Caco-2 (cell line): ENCODE data around the gene GCNA. TPM values are rescaled to one million over a fixed set of nuclear protein-coding genes. Genes with fewer than 3 reads are reported as not detected.

Source experiments
- BruUV-seq: library from RNA; stranded (reverse); fragments of 400-500 nt; replicated peaks from 2 replicates; lab custom pipeline; 2021; lab: Mats Ljungman, UMichigan
- CTCF ChIA-PET: fragments of 300-600 bp; sonication (Branson Sonifier 250); formaldehyde crosslinking; loops from one replicate; lab custom pipeline; 2022; ENCODE audit warnings: antibody characterized with exemption; lab: Charles Lee
- POLR2A ChIA-PET: fragments of 300-600 bp; sonication (Branson Sonifier 250); formaldehyde crosslinking; loops from one replicate; lab custom pipeline; 2022; ENCODE audit warnings: antibody characterized with exemption; lab: Charles Lee
- DNase-seq, 2 experiments: peaks; one replicate each; pipeline versions ENCODE4 v3.0.0 to v3.0.0-alpha.2; 2020 to 2022
- H3K27me3 ChIP-seq: replicated peaks from 2 replicates; pipeline ENCODE4 v1.6.0; 2011; ENCODE audit warnings: low read length; ENCODE audit not compliant: control insufficient read depth, insufficient read depth
- H3K36me3 ChIP-seq: 2 replicates; pipeline ENCODE4 v1.5.1; 2011; ENCODE audit warnings: low read length; ENCODE audit not compliant: control insufficient read depth, insufficient read depth
- H3K4me1 ChIP-seq: fragments of 250-450 bp; sonication (Bioruptor Pico); 2 replicates; pipeline ENCODE4 v1.5.1; 2020; ENCODE audit warnings: mild to moderate bottlenecking
- H3K4me3 ChIP-seq: 2 replicates; pipeline ENCODE4 v1.5.1; 2011; ENCODE audit warnings: low read depth, mild to moderate bottlenecking, control low read depth, low read length
- H3K9me3 ChIP-seq: fragments of 250-450 bp; sonication (Bioruptor Pico); 2 replicates; pipeline ENCODE4 v1.5.1; 2020; ENCODE audit warnings: mild to moderate bottlenecking, moderate library complexity
- H3K27ac Mint-ChIP-seq: one replicate; pipeline ENCODE4 v1.8.0; 2022; ENCODE audit warnings: mixed read lengths; ENCODE audit not compliant: unreplicated experiment
- H3K27me3 Mint-ChIP-seq: one replicate; pipeline ENCODE4 v1.8.0; 2022; ENCODE audit warnings: mixed read lengths; ENCODE audit not compliant: insufficient read depth, unreplicated experiment
- H3K36me3 Mint-ChIP-seq: one replicate; pipeline ENCODE4 v1.8.0; 2022; ENCODE audit warnings: mild to moderate bottlenecking, mixed read lengths; ENCODE audit not compliant: insufficient read depth, unreplicated experiment
- H3K4me1 Mint-ChIP-seq: one replicate; pipeline ENCODE4 v1.8.0; 2022; ENCODE audit warnings: low read depth, mixed read lengths; ENCODE audit not compliant: unreplicated experiment
- H3K4me3 Mint-ChIP-seq: one replicate; pipeline ENCODE4 v1.8.0; 2022; ENCODE audit warnings: mild to moderate bottlenecking, moderate library complexity, mixed read lengths; ENCODE audit not compliant: unreplicated experiment
- H3K9me3 Mint-ChIP-seq: one replicate; pipeline ENCODE4 v1.8.0; 2022; ENCODE audit warnings: mixed read lengths; ENCODE audit not compliant: unreplicated experiment
- intact Hi-C: fragments of 100-400 bp; cut with micrococcal nuclease; formaldehyde crosslinking; loops from one replicate; pipeline ENCODE4 v1.10.0; 2022; ENCODE audit not compliant: unreplicated experiment
- total RNA-seq: library from RNA; stranded (reverse); gene quantifications from 2 replicates; pipeline ENCODE4 v1.2.3, GENCODE V29; 2022
- TF ChIP-seq, protein P1 (sequence below), 2 experiments: fragments of 200-600 bp in 1 of 2; IDR thresholded peaks; 1 replicate in 1 of 2; 2 replicates in 1 of 2; pipeline versions ENCODE4 v1.5.1 to v1.8.0; 2011 to 2022; ENCODE audit warnings: antibody characterized with exemption in 1 of 2, control low read depth in 1 of 2, inconsistent platforms in 1 of 2, low read depth in 1 of 2, low read length in 1 of 2, mild to moderate bottlenecking in 1 of 2, moderate library complexity in 1 of 2; ENCODE audit not compliant: insufficient read depth in 1 of 2, severe bottlenecking in 1 of 2, unreplicated experiment in 1 of 2

Gene GCNA
- total RNA-seq, 1 experiment from 2014 or later = 2.8 TPM

DNA sequence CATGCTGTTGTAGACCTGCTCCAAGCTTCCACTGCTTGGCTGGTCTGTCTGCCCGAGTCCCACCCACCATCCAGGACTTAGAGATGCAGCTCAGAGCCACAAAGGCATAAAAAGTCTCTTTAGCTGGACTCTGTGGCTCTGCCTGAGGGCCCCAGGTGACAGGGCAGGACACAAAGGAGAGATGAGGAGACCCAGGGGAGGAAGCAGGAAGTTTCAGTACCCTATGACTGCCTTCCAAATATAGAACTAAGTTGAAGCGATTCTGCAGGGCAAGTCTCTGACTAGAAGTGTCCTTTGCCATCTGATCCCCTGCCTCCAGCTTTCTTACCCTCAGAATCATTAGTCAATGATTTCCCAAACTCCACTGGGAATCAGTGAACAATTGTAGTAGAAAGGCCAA is 51.2 kb downstream of the GCNA start:
- H3K9me3 Mint-ChIP-seq = no peaks in the 10 kb centered on the region
- H3K4me1 ChIP-seq = peaks cover 15% of the 10 kb centered on the region
- intact Hi-C loops = no loop called here
- H3K4me3 Mint-ChIP-seq = no peak overlapping the region
- no peaks in the 10 kb centered on the region for H3K36me3 Mint-ChIP-seq
- TF ChIP-seq, protein P1, sequence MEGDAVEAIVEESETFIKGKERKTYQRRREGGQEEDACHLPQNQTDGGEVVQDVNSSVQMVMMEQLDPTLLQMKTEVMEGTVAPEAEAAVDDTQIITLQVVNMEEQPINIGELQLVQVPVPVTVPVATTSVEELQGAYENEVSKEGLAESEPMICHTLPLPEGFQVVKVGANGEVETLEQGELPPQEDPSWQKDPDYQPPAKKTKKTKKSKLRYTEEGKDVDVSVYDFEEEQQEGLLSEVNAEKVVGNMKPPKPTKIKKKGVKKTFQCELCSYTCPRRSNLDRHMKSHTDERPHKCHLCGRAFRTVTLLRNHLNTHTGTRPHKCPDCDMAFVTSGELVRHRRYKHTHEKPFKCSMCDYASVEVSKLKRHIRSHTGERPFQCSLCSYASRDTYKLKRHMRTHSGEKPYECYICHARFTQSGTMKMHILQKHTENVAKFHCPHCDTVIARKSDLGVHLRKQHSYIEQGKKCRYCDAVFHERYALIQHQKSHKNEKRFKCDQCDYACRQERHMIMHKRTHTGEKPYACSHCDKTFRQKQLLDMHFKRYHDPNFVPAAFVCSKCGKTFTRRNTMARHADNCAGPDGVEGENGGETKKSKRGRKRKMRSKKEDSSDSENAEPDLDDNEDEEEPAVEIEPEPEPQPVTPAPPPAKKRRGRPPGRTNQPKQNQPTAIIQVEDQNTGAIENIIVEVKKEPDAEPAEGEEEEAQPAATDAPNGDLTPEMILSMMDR (IDR thresholded peaks at IDR 0.05; ENCODE audit: insufficient read depth in 1 of 2, low read depth in 1 of 2, low read length in 1 of 2, severe bottlenecking in 1 of 2, unreplicated experiment in 1 of 2) = no peak
- no peak for DNase-seq
- H3K27me3 ChIP-seq = no peaks in the 10 kb centered on the region
- POLR2A ChIA-PET = no interaction called here
- no peaks in the 10 kb centered on the region for H3K27me3 Mint-ChIP-seq
- no peak overlapping the region for H3K27ac Mint-ChIP-seq
- no peaks in the 10 kb centered on the region for H3K9me3 ChIP-seq
- H3K4me3 ChIP-seq = no peak overlapping the region
- BruUV-seq = no TSS peak
- CTCF ChIA-PET = no interaction called here
- H3K4me1 Mint-ChIP-seq = no peaks in the 10 kb centered on the region
- no peaks in the 10 kb centered on the region for H3K36me3 ChIP-seq

DNA sequence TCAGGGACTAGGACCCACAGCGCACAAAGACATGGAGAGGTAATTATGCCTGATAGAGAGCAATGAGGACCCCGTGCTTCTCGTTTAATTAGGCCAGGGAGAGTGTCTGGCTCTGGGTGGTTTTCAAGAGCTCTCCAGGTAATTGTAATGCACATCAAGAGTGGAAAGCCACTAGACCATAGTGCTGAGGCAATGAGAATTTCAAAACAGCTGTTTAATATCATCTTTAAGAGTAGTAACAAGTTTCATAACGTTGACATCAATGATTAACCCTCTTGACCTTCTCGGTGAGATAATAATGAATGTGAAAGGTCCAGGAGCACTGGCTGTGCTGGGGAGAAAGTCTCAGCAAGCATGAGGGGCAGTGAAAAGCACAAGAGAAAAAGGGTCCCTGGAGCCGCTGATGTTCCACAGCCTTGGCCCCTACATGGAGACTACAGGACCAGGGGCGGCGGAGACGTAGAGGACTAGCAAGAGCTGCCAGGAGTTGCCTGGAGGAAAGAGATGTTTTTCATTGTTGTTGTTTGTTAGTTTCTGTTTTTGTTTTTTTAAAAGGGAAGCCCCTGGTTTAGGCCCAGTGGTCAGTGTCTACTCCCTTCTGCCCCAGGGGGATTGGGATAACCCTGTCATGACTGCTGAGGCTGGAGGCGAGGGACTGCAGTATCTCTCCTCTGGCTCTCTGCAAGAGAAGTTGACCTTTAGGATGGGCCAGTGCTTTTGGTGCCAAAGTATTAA is 54.9 kb downstream of the GCNA start:
- no peak overlapping the region for H3K4me3 Mint-ChIP-seq
- no peak for DNase-seq
- Histone ChIP-seq H3K9me3 (no peaks in the 10 kb centered on the region), H3K4me3 (no peak overlapping the region), H3K4me1 (peaks cover 15% of the 10 kb centered on the region), H3K36me3 (no peaks in the 10 kb centered on the region), H3K27me3 (no peaks in the 10 kb centered on the region)
- intact Hi-C loops = no loop called here
- ChIA-PET POLR2A (no interaction called here), CTCF (no interaction called here)
- TF ChIP-seq, protein P1 (IDR thresholded peaks at IDR 0.05; ENCODE audit: insufficient read depth in 1 of 2, low read depth in 1 of 2, low read length in 1 of 2, severe bottlenecking in 1 of 2, unreplicated experiment in 1 of 2) = no peak
- BruUV-seq = no TSS peak
- no peaks in the 10 kb centered on the region for H3K9me3 Mint-ChIP-seq
- H3K27me3 Mint-ChIP-seq = no peaks in the 10 kb centered on the region
- peak overlapping the region; percentile 19 for H3K27ac Mint-ChIP-seq
- no peaks in the 10 kb centered on the region for H3K4me1 Mint-ChIP-seq
- no peaks in the 10 kb centered on the region for H3K36me3 Mint-ChIP-seq

DNA sequence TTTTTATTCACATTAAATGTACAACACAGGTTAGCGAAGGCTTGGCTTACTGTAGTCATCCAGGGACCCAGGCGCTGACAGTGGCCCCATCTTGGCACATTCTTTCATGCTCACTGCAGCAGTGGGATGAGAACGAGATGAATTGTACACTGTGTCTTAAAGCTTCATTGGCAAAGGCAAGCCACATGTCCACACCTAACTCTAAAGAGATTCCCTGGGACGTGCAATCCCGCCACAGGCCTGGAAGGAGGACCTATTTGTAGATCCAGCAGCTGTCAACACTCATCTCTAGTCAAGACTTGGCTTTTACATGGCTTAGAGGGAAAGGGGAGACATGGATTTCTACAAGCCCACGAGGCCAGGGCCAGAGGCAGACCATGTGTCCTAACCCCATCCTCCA is 56.1 kb downstream of the GCNA start:
- Histone ChIP-seq H3K9me3 (no peaks in the 10 kb centered on the region), H3K27me3 (no peaks in the 10 kb centered on the region), H3K4me1 (peaks cover 15% of the 10 kb centered on the region), H3K36me3 (no peaks in the 10 kb centered on the region), H3K4me3 (no peak overlapping the region)
- no peaks in the 10 kb centered on the region for H3K4me1 Mint-ChIP-seq
- H3K36me3 Mint-ChIP-seq = no peaks in the 10 kb centered on the region
- no peaks in the 10 kb centered on the region for H3K9me3 Mint-ChIP-seq
- no peak for DNase-seq
- CTCF ChIA-PET = no interaction called here
- no peak overlapping the region for H3K27ac Mint-ChIP-seq
- no peaks in the 10 kb centered on the region for H3K27me3 Mint-ChIP-seq
- H3K4me3 Mint-ChIP-seq = no peak overlapping the region
- intact Hi-C loops = no loop called here
- TF ChIP-seq, protein P1 (IDR thresholded peaks at IDR 0.05; ENCODE audit: insufficient read depth in 1 of 2, low read depth in 1 of 2, low read length in 1 of 2, severe bottlenecking in 1 of 2, unreplicated experiment in 1 of 2) = no peak
- POLR2A ChIA-PET = no interaction called here
- BruUV-seq = no TSS peak
